GM19351 (cell line): ENCODE measurements around the gene SEMA4A.
"Not testable (repeated sequence)": the region's sequence is repeated elsewhere in the genome, so short reads cannot be mapped to it uniquely, and the experiment has no call there.

ENCODE experiments used
- ATAC-seq: cut with Tn5 transposase; IDR thresholded peaks from one replicate; pipeline ENCODE4 v1.9.1; 2021; ENCODE audit warnings: mild to moderate bottlenecking, moderate library complexity; ENCODE audit not compliant: unreplicated experiment

The SEMA4A gene

DNA sequence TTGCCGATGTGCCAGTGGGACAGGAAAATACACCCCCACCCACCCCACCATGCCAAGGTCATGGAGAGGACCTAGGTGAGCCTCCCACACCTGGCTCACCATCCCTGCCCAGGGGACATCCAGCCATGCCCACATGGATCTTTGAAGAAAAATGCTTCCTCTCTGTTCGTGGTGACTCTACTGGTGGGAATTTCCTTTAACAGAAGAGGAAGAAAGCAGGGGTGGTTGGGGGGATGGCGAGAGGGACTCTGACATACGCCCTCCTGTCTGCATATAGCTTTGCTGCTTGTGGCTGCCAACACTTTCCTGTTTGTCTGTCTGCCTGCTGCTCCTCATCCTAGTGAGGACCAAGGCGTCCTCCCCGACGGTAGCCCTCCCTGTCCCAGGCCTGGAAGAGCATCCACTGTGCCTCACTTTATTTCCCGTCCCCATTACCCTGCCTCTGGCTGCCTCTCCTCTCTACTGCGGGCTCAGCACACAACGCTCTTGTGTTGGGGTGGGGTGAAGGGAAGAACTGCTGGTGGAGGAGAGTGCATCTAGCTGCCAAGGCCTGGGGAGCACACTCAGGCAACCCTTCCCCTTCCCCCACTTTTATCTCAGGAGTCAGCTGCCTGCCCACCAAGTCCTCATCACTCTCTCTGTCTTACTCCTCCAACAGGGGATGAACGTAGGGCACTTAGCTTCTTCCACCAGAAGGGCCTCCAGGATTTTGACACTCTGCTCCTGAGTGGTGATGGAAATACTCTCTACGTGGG, 2.5 kb downstream of the SEMA4A start:
- no peak for ATAC-seq

DNA sequence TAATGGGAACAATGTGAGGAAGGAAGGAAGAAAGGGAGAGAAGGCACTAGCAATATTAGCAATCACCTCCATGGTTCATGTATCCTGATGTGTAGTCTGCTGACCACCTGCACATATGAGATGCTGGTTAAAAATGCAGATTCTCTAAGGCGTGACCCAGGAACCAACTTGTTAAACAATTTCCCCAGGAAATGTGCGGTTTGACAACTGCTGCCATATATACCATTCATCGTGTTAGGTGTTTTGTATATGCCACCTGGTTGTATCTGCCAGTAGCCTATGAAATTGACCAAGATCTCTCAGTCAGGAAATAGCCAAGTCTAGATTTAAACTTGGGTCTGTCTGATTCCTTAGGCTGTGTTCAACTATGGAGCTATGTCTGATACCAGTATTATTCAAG, 4.1 kb downstream of the SEMA4A start:
- no peak for ATAC-seq

DNA sequence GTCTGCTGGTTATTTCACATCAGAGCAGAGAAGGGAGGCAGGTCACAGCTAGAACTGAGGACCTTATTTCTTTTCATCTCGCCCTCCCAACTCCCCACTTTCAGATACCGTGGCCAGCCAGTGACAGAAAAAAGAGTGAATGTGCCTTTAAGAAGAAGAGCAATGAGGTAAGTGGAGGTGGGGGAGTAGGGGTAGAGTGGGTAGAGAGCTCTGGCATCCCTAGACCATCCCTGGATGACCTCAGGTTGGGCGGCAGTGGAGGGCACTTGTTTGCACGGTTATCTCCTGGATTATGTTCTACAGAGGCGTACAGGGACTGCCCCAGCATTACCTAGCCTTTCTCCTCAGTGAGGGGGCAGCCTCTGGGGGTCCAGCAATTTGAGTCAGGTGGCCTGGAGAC, 4.6 kb downstream of the SEMA4A start:
- no peak for ATAC-seq

- no peak for ATAC-seq
Measured at GRCh38 chr1:156160000-156160742, 6.8 kb downstream of the SEMA4A start.

- ATAC-seq = no peak
Measured at GRCh38 chr1:156160743-156161171, 7.4 kb downstream of the SEMA4A start.

- no peak for ATAC-seq
Measured at GRCh38 chr1:156162430-156163037, 9.1 kb downstream of the SEMA4A start.

DNA sequence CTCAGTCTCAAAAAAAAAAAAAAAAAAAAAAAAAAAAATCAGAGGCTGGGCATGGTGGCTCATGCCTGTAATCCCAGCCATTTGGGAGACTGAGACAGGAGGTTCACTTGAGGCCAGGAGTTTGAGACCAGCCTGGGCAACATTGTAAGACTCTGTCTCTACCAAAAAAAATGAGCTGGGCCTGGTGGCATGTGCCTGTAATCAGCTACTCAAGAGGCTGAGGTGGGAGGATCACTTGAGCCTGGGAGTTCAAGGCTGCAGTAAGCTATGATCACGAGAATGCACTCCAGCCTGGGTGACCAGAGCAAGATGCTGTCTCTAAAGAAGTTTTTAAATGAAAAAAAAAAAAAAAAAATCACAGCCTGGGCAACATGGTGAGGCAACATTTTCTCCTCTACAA, 10.3 kb downstream of the SEMA4A start:
- no peak for ATAC-seq

GRCh38 chr1:156164125-156164831, 10.9 kb downstream of the SEMA4A start:
- ATAC-seq = no peak

GRCh38 chr1:156165083-156165482, 11.7 kb downstream of the SEMA4A start:
- no peak for ATAC-seq

DNA sequence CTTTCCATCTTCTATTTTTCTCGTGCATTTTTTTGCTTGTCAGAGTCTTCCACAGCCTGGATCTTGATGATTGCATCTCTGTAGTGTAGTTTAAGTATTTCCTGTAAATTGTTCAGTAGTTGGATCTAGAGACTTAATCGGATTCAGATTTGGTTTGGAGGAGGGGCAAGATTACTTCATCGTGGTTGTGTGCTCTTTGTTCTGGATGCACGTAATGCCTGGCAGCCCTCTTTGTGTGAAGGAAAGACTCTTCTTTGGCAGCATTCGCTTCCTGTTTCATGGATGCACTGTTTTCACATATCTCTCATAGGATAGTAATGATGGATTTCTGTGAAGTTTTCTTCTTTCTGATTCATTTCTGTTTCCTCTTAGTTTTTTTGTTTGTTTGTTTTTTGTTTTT, 14.2 kb downstream of the SEMA4A start:
- ATAC-seq = no peak

DNA sequence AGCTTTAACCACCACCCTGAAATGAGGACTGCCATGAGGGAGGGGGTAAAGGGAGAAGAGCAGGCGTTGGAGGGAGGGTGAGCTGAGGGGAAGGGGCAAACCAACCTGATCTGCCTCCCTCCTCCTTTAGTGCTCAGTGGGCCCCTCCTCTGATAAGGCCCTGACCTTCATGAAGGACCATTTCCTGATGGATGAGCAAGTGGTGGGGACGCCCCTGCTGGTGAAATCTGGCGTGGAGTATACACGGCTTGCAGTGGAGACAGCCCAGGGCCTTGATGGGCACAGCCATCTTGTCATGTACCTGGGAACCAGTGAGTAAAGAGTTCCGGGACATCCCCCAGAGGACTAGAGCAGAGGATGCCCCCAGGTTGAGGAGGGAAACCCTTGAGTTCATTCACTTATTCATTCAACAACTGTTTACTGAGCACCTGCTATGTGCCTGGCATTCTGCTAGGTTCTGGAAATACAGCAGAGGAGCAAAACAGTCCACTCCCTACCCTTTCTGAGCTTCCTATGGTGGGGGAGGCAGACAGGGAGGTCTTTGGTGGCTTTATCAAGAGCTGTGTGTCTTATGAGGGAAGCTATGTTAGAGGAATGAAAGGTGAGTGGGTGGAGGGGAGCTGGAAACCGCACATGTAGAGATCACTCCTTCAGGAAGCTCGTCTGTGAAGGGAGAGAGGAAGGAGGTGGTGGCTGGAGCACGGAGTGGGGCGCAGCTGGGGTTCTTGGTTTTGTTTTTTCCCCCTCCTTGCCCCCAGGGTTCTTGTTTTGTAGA, 19.5 kb downstream of the SEMA4A start:
- ATAC-seq = no peak

GRCh38 chr1:156176610-156177210, 23.3 kb downstream of the SEMA4A start:
- ATAC-seq = no peak

DNA sequence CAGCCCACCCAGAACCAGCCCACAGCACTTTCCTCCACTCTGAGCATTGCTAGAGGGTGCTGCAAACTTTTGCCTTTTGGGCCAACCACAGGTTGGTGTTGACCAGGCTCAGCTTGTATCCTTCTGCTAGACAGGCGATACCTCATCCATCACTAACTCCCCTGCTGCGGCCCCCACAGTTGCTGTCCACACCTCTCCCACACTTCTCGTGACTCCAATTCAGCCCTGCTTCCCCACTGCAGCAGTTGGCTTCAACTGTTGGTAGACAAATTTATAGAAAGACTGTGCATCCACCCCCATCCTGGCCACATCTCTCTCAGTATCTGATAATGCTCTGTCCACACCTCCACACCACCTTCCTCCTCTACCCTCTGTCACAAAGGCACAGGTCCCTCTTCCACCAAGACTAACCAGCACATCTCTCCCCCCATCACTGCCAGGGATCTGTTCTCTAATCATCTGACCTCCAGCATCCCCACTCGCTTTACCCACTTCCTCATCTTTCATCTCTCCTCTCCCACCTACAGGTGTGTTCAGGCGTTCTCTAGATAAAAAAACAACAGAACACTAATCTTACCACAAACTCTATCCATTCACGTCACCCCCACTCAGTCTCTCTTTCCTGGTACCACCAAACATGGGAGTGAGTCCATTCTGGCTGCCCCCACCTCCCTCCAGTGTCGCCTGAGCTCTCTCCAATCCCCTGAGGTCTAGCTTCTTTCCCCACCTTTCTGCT, 24.7 kb downstream of the SEMA4A start:
- ATAC-seq = no peak

DNA sequence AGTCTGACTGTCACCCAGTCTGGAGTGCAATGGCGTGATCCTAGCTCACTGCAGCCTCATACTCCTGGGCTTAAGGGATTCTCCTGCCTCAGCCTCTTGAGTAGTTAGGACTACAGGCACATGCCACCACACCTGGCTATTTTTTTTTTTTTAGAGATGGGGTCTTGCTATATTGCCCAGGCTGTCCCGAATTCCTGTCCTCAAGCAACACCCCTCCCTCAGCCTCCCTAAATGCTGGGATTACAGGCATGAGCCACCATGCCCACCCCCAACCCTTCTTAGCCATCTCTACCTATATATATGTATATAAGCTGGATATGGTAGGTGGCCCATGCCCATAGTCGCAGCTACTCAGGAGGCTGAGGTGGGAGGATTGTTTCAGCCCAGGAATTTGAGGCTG, 27.1 kb downstream of the SEMA4A start:
- no peak for ATAC-seq

- ATAC-seq = not testable (repeated sequence)
Measured at GRCh38 chr1:156181391-156181924, 28.1 kb downstream of the SEMA4A start.

- not testable (repeated sequence) for ATAC-seq
Measured at GRCh38 chr1:156182010-156182779, 28.8 kb downstream of the SEMA4A start.

GRCh38 chr1:156186347-156187177, 33.2 kb downstream of the SEMA4A start:
- not testable (repeated sequence) for ATAC-seq

- not testable (repeated sequence) for ATAC-seq
Measured at GRCh38 chr1:156190265-156190664, 36.9 kb downstream of the SEMA4A start.
